NCI-H1694 treated with DMSO at 0.1 percent for 48 hours (cell line): ENCODE results near the gene CCDC92.
"Not testable (repeated sequence)": the region's sequence is repeated elsewhere in the genome, so short reads cannot be mapped to it uniquely, and the experiment has no call there.

ENCODE experiments used
- DNase-seq: peaks from one replicate; lab custom pipeline; 2025; lab: John Stamatoyannopoulos, UW

The CCDC92 gene

DNA sequence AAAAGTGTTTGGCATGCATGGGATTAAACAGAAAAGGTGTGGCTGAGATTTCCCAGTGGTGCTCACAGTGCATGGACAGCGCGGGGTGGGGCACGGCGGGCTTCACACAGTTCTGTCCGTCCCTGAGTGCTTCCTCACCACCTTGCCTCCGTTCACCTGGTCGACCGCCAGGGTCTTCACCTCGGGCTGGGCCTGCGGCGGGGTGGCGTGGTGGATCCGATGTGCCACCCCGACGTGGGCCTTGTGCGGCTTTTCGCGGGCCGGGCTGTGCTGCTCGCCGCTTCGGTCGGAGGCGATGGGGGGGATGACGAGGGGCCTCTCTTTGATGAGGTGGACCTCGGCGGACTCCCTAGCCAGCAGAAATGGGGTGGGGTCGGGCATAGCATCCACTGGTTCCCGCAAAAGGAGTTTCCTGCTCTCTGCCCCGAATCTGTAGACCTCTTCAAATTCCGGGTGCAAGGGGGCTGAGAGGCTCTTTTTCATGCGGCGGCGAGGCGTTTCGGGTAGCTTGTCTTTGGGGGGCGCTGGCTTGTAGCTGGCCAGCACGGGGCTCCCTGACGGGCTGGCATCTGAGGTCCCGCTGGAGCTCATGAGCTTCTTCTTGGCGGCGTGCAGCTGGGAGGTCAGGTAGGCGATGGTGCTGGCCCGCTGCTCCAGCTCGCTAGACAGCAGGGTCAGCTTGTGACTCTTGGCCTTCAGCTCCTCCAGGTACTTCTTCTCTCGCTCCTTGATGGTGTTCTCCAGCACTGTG lies 35.5 kb downstream of the CCDC92 start:
- no peak for DNase-seq

DNA sequence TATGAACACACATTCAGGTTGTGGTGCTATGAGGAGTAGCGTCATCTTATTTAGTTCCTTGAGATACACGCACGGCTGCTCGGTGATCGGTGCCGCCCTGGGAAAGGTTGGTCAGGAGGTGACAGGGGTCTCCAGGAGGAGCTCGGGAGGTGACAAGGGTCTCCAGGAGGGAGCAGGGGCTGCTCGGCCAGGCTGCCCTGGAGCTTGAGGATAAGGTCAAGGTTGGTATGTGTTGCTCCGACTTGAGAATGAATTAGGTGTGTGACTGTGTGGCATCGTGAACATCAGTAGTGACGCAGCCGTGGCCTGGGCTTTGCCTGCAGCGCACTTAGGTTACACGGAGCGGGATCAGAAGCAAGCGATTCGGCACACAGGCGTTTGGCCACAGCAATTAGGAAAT lies 36.2 kb downstream of the CCDC92 start:
- DNase-seq: no peak

DNA sequence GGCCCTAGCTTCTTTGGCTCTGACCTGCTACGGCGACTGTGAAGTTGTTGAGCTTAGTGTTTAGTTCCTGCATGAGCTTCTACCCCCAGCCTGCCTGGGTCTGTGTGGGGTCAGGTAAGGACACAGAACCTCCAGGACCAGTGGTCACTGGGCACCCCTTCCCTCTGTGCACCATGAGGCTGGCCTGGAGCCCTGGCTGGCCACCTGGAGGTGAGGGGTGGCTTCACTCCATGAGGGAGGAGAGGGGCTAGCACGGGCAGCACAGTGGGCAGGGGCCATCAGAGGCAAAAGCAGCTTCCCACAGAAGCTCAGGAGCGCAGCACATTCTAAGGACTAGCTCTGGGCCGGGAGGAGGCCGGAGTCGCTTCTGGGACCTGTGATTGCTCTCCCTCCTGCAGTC lies 36.7 kb downstream of the CCDC92 start:
- no peak for DNase-seq

DNA sequence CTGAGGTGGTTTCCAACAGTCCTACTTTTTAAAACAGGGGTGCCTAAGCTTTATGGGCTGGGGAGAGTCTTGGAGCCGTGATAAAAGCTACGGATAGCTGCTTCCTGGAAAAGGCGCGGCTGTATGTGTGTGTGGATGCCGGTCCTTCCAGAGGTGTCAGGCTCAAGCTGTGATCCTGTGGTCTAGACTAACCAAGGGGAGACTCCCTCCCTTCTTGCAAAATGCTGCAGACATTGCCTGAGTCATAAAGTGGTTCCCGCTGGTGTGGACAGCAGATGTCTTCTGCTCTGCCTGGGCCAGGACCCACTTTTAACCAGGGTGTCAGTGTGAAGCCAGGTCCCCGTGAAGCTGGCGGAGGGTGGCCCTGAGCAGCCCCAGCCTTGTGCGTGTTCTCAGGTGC lies 37.8 kb downstream of the CCDC92 start:
- no peak for DNase-seq

DNA sequence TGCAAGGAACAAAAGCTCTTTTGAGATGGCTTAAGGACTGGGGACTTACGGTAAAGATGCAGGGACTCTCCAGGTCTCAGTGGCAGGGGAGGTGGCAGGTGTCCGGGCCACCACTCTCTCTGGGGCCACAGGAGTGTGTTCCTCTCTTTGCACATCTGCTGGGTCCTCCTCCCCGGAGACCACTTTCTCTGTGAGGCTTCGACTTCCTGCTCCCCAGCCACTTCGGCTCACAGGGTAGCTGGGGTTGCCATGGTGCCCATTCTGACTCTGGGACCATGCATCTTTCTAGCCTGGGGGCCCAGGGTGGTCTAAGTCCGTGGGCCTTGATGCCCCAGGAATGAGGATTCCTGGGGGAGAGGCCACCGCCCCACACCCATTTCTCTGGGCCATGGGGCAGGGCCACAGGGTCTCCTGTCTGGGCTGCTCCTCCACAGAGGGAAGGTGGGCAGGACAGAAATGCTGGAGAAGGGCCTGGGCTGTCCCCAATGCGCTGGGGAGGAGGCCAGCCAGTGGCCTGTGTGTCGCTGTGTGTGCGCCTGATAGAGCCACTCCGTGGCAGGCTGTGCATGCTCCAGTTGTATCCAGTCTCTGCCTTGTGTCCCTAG lies 38.5 kb downstream of the CCDC92 start:
- no peak for DNase-seq

- no peak for DNase-seq
Observed at GRCh38 chr12:123933214-123933613, 39.4 kb downstream of the CCDC92 start.

GRCh38 chr12:123931686-123932321 lies 40.8 kb downstream of the CCDC92 start:
- DNase-seq: no peak

DNA sequence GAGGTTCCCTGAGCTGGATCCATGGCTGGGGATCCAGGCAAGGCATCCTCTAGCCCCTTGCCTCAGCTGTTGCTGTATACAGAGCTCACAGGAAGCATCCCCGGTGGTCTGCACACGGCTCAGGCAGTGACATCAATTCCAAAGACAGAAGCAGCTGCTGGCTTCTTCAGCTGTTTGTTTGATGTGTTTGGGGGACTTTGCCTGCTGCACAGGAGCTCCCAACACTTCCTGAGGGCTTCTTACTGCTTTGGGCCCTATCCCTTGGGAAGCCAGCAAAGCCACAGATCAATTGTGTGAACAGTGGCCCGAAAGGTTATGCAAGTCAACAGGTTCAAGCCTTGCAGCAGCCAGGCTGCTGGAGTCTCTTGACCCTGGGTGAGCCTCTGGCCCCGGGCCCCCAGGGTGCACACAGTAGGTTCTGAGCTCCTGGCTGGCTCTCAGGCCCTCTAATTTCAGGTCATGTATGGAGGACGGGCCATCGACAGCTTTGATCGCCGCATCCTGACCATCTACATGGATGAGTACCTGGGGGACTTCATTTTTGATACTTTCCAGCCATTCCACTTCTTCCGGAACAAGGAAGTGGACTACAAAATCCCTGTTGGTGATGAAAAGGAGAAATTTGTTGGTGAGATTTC lies 42.6 kb downstream of the CCDC92 start:
- DNase-seq: no peak

- DNase-seq: no peak
Observed at GRCh38 chr12:123928897-123929296, 43.7 kb downstream of the CCDC92 start.

DNA sequence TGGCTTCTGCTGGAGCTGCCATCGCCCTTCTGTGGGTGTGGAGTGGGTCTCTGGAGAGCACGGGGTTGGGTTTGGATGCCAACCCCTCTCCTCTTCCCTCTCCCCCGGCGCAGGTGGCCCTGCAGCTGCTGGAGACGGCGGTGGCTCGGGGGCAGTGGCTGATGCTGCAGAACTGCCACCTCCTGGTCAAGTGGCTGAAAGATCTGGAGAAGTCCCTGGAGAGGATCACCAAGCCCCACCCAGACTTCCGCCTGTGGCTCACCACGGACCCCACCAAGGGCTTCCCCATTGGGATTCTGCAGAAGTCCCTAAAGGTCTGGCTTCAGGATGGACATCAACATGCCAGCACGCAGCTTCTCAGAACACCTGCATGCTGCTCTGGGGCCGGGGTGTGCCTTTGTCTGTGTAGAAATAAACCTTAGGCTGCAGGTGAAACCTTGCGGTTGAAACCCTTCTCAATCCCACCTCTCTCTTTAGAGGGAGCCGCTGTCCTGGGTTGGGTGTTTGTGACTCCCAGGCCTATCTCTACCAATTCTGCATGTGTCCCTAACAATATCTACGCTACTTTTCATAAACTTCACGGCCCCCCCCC lies 44.3 kb downstream of the CCDC92 start:
- no peak for DNase-seq

DNA sequence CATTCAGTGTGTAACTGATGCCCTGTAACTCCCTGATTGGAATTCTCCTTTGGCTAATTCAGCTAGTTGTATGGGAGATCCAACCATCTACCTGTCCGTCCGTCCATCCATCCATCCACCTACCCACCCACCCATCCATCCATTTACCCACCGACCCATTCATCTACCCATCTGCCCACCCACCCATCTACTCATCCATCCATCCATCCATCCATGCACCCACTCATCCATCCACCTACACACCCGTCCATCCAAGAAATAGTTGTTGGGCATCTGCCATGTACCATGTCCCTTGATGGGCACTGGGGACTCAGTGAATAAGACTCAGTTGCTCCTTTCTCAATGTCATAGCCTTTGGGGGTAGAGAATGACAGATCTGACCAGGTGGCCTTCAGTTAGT lies 48.1 kb downstream of the CCDC92 start:
- DNase-seq: no peak

DNA sequence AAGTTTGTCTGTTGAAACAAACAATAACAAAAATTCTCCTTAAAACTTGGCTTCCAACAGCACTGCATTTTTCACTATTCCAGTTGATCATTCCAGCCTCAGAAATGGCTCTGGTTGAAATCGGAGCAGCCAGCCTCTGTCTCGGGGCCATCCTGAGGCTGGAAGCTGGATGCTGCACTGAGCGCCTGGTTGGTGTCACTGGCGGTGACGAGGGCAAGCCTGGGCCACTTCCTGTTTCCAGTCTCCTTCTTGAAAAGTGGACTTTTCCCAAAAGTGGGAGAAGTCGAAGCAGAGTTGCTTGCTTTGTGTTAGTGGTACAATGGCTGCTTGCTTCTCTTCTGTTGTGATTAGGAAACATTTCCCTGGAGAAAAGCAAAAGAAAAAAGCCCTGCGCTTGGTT lies 48.7 kb downstream of the CCDC92 start:
- no peak for DNase-seq

- no peak for DNase-seq
Observed at GRCh38 chr12:123923038-123923437, 49.6 kb downstream of the CCDC92 start.

GRCh38 chr12:123919980-123920360 lies 52.7 kb downstream of the CCDC92 start:
- DNase-seq: no peak

- no peak for DNase-seq
Observed at GRCh38 chr12:123917337-123917850, 55.2 kb downstream of the CCDC92 start.

GRCh38 chr12:123916729-123917128 lies 55.9 kb downstream of the CCDC92 start:
- no peak for DNase-seq

DNA sequence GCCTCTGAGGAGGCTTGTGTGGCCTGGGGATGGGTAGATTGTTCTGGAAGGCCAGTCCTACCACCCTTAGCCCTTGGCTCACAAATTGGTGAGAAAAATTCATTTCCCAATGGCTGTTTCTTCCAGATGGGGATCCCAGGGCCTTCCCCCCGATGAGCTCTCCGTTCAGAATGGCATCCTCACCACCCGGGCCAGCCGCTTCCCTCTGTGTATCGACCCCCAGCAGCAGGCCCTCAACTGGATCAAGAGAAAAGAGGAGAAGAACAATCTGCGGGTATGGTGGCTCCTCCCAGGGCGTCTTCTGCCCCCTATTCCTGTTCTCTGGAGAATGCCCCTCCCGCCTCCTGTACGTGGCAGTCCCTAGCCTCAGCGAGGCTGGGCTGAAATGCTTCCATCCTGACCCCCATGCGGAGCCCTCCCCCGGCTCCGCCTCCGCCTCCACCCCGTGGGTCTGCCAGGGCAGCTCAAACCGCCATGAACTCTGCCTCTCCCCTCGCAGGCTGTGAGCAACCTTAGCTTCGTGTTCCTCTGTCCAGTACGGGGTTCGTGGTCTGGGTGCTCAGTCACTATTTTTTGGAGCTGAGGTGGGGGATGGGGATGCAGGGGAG lies 57.8 kb downstream of the CCDC92 start:
- DNase-seq: no peak

DNA sequence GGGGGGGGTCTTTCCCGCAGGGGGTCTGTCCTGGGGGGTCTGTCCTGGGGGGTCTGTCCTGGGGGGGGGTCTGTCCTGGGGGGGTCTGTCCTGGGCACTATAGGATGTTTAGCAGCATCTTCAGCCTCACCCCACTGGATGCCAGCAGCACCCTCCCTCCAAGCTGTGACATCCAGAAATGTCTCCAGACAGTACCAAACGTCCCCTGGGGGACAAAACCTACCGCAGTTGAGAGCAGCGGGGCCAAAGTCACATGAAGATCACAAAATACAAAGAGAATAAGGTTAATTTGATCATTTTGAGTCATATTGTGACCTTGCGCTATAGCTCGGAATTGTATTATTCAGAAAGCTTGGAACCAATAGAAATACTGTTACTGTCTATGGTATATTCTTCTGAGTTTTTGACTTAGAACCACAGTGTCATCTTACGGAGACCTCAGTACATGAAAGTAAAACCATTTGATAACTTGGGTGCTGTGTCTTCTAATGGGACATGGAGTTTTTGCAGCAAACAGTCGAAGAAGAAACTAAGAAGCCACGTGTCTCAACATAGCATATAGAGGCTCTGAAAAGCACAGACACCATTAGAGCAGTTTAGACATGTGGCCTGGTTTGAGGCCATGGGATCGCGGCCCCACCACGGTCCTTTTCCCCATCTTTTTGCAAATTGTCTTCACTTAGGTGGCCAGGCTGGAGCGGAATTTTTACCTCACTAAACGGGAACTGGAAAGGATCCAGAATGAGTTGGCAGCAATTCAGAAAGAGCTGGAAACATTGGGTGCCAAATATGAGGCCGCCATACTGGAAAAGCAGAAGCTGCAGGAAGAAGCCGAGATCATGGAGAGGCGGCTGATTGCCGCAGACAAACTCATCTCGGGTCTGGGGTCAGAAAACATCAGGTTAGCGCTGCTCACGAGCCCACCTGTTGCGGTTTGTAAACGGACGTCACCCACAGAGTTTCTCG lies 59.9 kb downstream of the CCDC92 start:
- peak; percentile 33 for DNase-seq

GRCh38 chr12:123911672-123912409 lies 60.8 kb downstream of the CCDC92 start:
- not testable (repeated sequence) for DNase-seq

GRCh38 chr12:123910761-123911193 lies 61.9 kb downstream of the CCDC92 start:
- no peak for DNase-seq
